PC-9 (cell line): ENCODE measurements around the gene FMNL1. TPM values are rescaled to one million over a fixed set of nuclear protein-coding genes. Genes with fewer than 3 reads are reported as not detected.

ENCODE experiments used
- BruUV-seq: library from RNA; stranded (reverse); fragments of 400-500 nt; replicated peaks from 2 replicates; lab custom pipeline; 2021; lab: Mats Ljungman, UMichigan
- CTCF ChIA-PET: fragments of 300-600 bp; sonication (Branson Sonifier 250); formaldehyde crosslinking; loops from one replicate; lab custom pipeline; 2022; ENCODE audit warnings: antibody characterized with exemption; lab: Charles Lee
- POLR2A ChIA-PET: fragments of 300-600 bp; sonication (Branson Sonifier 250); formaldehyde crosslinking; loops from one replicate; lab custom pipeline; 2022; ENCODE audit warnings: antibody characterized with exemption; ENCODE audit not compliant: unreplicated experiment; lab: Charles Lee
- DNase-seq, 2 experiments: peaks; one replicate each; pipeline versions ENCODE4 v3.0.0 to v3.0.0-alpha.2; 2015 to 2022; ENCODE audit warnings: mixed read lengths in 1 of 2
- H2AFZ ChIP-seq: fragments of 200-600 bp; sonication (generic); 2 replicates; pipeline ENCODE4 v1.8.1; 2017; ENCODE audit warnings: antibody characterized with exemption
- H3F3A ChIP-seq: fragments of 200-600 bp; sonication (generic); 2 replicates; pipeline ENCODE4 v1.8.1; 2017; ENCODE audit warnings: antibody characterized with exemption, mild to moderate bottlenecking, low read depth; ENCODE audit not compliant: insufficient read depth
- H3K27ac ChIP-seq: fragments of 200-600 bp; sonication (generic); 2 replicates; pipeline ENCODE4 v1.6.1; 2016; ENCODE audit warnings: mixed run types
- H3K27me3 ChIP-seq: fragments of 200-600 bp; sonication (generic); 2 replicates; pipeline ENCODE4 v1.6.1; 2016; ENCODE audit warnings: low read depth, mixed run types; ENCODE audit not compliant: insufficient read depth
- H3K36me3 ChIP-seq: fragments of 200-600 bp; sonication (generic); 2 replicates; pipeline ENCODE4 v1.6.1; 2016; ENCODE audit warnings: low read depth, mixed run types
- H3K4me1 ChIP-seq: fragments of 200-600 bp; sonication (generic); replicated peaks from 2 replicates; pipeline ENCODE4 v1.6.1; 2016; ENCODE audit warnings: mixed run types; ENCODE audit not compliant: insufficient read depth
- H3K4me2 ChIP-seq: fragments of 200-600 bp; sonication (generic); 2 replicates; pipeline ENCODE4 v1.6.1; 2017; ENCODE audit warnings: mixed run types
- H3K4me3 ChIP-seq: fragments of 200-600 bp; sonication (generic); 2 replicates; pipeline ENCODE4 v1.6.1; 2016; ENCODE audit warnings: mixed run types
- H3K79me2 ChIP-seq: fragments of 200-600 bp; sonication (generic); 2 replicates; pipeline ENCODE4 v1.6.1; 2017; ENCODE audit warnings: low read depth, mixed run types
- H3K9me2 ChIP-seq: fragments of 200-600 bp; sonication (generic); 2 replicates; pipeline ENCODE4 v1.8.1; 2017; ENCODE audit warnings: mild to moderate bottlenecking; ENCODE audit not compliant: insufficient read depth
- H3K9me3 ChIP-seq: fragments of 200-600 bp; sonication (generic); 2 replicates; pipeline ENCODE4 v1.8.1; 2016; ENCODE audit warnings: low read depth; ENCODE audit not compliant: insufficient read depth
- H4K20me1 ChIP-seq: fragments of 200-600 bp; sonication (generic); 2 replicates; pipeline ENCODE4 v1.8.1; 2017; ENCODE audit not compliant: insufficient read depth
- CTCF ChIP-seq: fragments of 200-600 bp; sonication (generic); conservative IDR thresholded peaks from 2 replicates; pipeline ENCODE4 v1.6.1; 2017; ENCODE audit warnings: mixed run types, antibody characterized with exemption, mild to moderate bottlenecking, moderate library complexity
- EZH2 ChIP-seq: fragments of 200-600 bp; sonication (generic); IDR thresholded peaks from 2 replicates; pipeline ENCODE4 v1.8.0; 2017; ENCODE audit warnings: antibody characterized with exemption, low read depth
- intact Hi-C: fragments of 100-400 bp; cut with micrococcal nuclease; formaldehyde crosslinking; loops from one replicate; pipeline ENCODE4 v1.10.0; 2022; ENCODE audit not compliant: unreplicated experiment
- total RNA-seq: library from RNA; stranded (reverse); gene quantifications from 2 replicates; pipeline ENCODE4 v1.2.3, GENCODE V29; 2021

FMNL1 gene
- total RNA-seq, 1 experiment from 2014 or later: 12.9 TPM

GRCh38 chr17:45290269-45290765 is 68.6 kb downstream of the FMNL1 start:
- Histone ChIP-seq H3F3A (peaks cover 60% of the 10 kb centered on the region), H3K27ac (no peak overlapping the region), H3K79me2 (peaks cover 51% of the 10 kb centered on the region), H3K27me3 (no peaks in the 10 kb centered on the region), H4K20me1 (peaks cover 4% of the 10 kb centered on the region; the same call in 1 of the 2 replicates), H3K9me2 (no peaks in the 10 kb centered on the region), H3K9me3 (no peaks in the 10 kb centered on the region), H3K36me3 (peaks cover 42% of the 10 kb centered on the region), H3K4me3 (no peak overlapping the region), H3K4me2 (no peak overlapping the region), H3K4me1 (peaks cover 32% of the 10 kb centered on the region), H2AFZ (no peak overlapping the region)
- intact Hi-C loops: no loop called here
- POLR2A ChIA-PET: no interaction called here
- no TSS peak for BruUV-seq
- CTCF ChIA-PET: no interaction called here
- TF ChIP-seq EZH2 (no peak), CTCF (no peak)
- no peak for DNase-seq

- ChIA-PET CTCF (no interaction called here), POLR2A (no interaction called here)
- no peak overlapping the region for H3K27ac ChIP-seq
- no peak overlapping the region for H3K4me3 ChIP-seq
- peaks cover 42% of the 10 kb centered on the region for H3K36me3 ChIP-seq
- TF ChIP-seq EZH2: no peak
- no peak for TF ChIP-seq CTCF
- H3K27me3 ChIP-seq: no peaks in the 10 kb centered on the region
- no TSS peak for BruUV-seq
- DNase-seq: no peak
- H4K20me1 ChIP-seq: peaks cover 4% of the 10 kb centered on the region; the same call in 1 of the 2 replicates
- no peak overlapping the region for H2AFZ ChIP-seq
- intact Hi-C loops: no loop called here
- H3K9me3 ChIP-seq: no peaks in the 10 kb centered on the region
- H3K9me2 ChIP-seq: no peaks in the 10 kb centered on the region
- H3F3A ChIP-seq: peaks cover 61% of the 10 kb centered on the region
- H3K4me2 ChIP-seq: no peak overlapping the region
- peaks cover 41% of the 10 kb centered on the region for H3K4me1 ChIP-seq
- H3K79me2 ChIP-seq: peaks cover 61% of the 10 kb centered on the region
These were observed 69.6 kb downstream of the FMNL1 start for GRCh38 chr17:45291171-45291805.

GRCh38 chr17:45292696-45293412 is 71.2 kb downstream of the FMNL1 start:
- Histone ChIP-seq H3K79me2 (peaks cover 76% of the 10 kb centered on the region), H3K4me3 (no peak overlapping the region), H3K27me3 (no peaks in the 10 kb centered on the region), H3F3A (peaks cover 66% of the 10 kb centered on the region), H2AFZ (no peak overlapping the region), H3K9me3 (no peaks in the 10 kb centered on the region), H3K36me3 (peaks cover 52% of the 10 kb centered on the region), H3K9me2 (no peaks in the 10 kb centered on the region), H4K20me1 (peaks cover 4% of the 10 kb centered on the region; the same call in 1 of the 2 replicates), H3K4me1 (peaks cover 57% of the 10 kb centered on the region), H3K4me2 (peak overlapping the region; percentile 59), H3K27ac (peak overlapping the region; percentile 82)
- ChIA-PET CTCF (interaction anchor here (1.0 to 1.5 kb wide), 3 partner anchors 19 to 157 kb away, joined by 3 to 6 read pairs (median 4); partner anchors contain the start of gene ACBD4), POLR2A (interaction anchor here (0.6 to 1.0 kb wide), 6 partner anchors 18 to 559 kb away, joined by 3 to 12 read pairs (median 4); partner anchors contain the start of gene MAP3K14)
- no peak for DNase-seq
- BruUV-seq: no TSS peak
- intact Hi-C loops: loop anchor here (1.0 kb wide), 2 partner anchors 79 to 92 kb away; no protein-coding TSS in a partner anchor
- TF ChIP-seq CTCF: no peak
- TF ChIP-seq EZH2: no peak
